GM23338 (cell line): ENCODE data around the gene GFRA1. TPM values are rescaled to one million over a fixed set of nuclear protein-coding genes. Genes with fewer than 3 reads are reported as not detected.

Source experiments
- ATAC-seq: fragments of 200-7000 bp; cut with Tn5 transposase; 3 replicates; pipeline ENCODE4 v1.9.1; 2020
- DNase-seq: peaks from one replicate; pipeline ENCODE4 v3.0.0-alpha.2; 2015; ENCODE audit warnings: low spot score
- H2AFZ ChIP-seq: fragments of 200-600 bp; sonication (generic); 2 replicates; pipeline ENCODE4 v1.8.0; 2016; ENCODE audit warnings: antibody characterized with exemption, mild to moderate bottlenecking, moderate library complexity
- H3F3A ChIP-seq: fragments of 200-600 bp; sonication (generic); replicated peaks from 2 replicates; pipeline ENCODE4 v1.8.0; 2017; ENCODE audit warnings: antibody characterized with exemption, mixed run types, low read depth
- H3K27ac ChIP-seq: fragments of 200-600 bp; sonication (generic); 2 replicates; pipeline ENCODE4 v1.6.1; 2016; ENCODE audit warnings: low read depth
- H3K27me3 ChIP-seq: fragments of 200-600 bp; sonication (generic); 2 replicates; pipeline ENCODE4 v1.8.0; 2016; ENCODE audit warnings: mild to moderate bottlenecking, mixed run types, moderate library complexity; ENCODE audit not compliant: insufficient read depth
- H3K36me3 ChIP-seq: fragments of 200-600 bp; sonication (generic); 2 replicates; pipeline ENCODE4 v1.8.0; 2016; ENCODE audit warnings: mild to moderate bottlenecking; ENCODE audit not compliant: insufficient read depth
- H3K4me1 ChIP-seq: fragments of 200-600 bp; sonication (generic); 2 replicates; pipeline ENCODE4 v1.8.0; 2016; ENCODE audit warnings: mild to moderate bottlenecking, moderate library complexity; ENCODE audit not compliant: insufficient read depth
- H3K4me2 ChIP-seq: fragments of 200-600 bp; sonication (generic); 2 replicates; pipeline ENCODE4 v1.7.1; 2017; ENCODE audit warnings: mixed run types
- H3K4me3 ChIP-seq: fragments of 200-600 bp; sonication (generic); 2 replicates; pipeline ENCODE4 v1.6.1; 2016; ENCODE audit warnings: mixed run types
- H3K79me2 ChIP-seq: fragments of 200-600 bp; sonication (generic); replicated peaks from 2 replicates; pipeline ENCODE4 v1.8.0; 2017; ENCODE audit warnings: mild to moderate bottlenecking; ENCODE audit not compliant: insufficient read depth
- H3K9me2 ChIP-seq: fragments of 200-600 bp; sonication (generic); 2 replicates; pipeline ENCODE4 v1.8.0; 2017; ENCODE audit not compliant: insufficient read depth
- H4K20me1 ChIP-seq: fragments of 200-600 bp; sonication (generic); replicated peaks from 2 replicates; pipeline ENCODE4 v1.8.0; 2017; ENCODE audit warnings: mild to moderate bottlenecking; ENCODE audit not compliant: insufficient read depth
- H3K27ac Mint-ChIP-seq: 2 replicates; pipeline ENCODE4 v1.8.0; 2020; ENCODE audit warnings: inconsistent platforms, mild to moderate bottlenecking, moderate library complexity, mixed read lengths
- H3K27me3 Mint-ChIP-seq: 3 replicates; pipeline ENCODE4 v1.8.0; 2022; ENCODE audit warnings: low read depth, mild to moderate bottlenecking, moderate library complexity, mixed read lengths, inconsistent platforms; ENCODE audit not compliant: insufficient read depth, poor library complexity
- H3K36me3 Mint-ChIP-seq: 3 replicates; pipeline ENCODE4 v1.8.0; 2021; ENCODE audit warnings: low read depth, mild to moderate bottlenecking, inconsistent platforms, moderate library complexity, mixed read lengths
- H3K4me1 Mint-ChIP-seq: 3 replicates; pipeline ENCODE4 v1.8.0; 2020; ENCODE audit warnings: mild to moderate bottlenecking, inconsistent platforms, mixed read lengths
- H3K4me3 Mint-ChIP-seq: 3 replicates; pipeline ENCODE4 v1.8.0; 2021; ENCODE audit warnings: moderate library complexity, mild to moderate bottlenecking, inconsistent platforms, mixed read lengths
- H3K9me3 Mint-ChIP-seq: 3 replicates; pipeline ENCODE4 v1.8.0; 2020; ENCODE audit warnings: moderate library complexity, mild to moderate bottlenecking, inconsistent platforms, mixed read lengths
- CREB1 ChIP-seq: fragments of 250-450 bp; sonication (Bioruptor Pico); IDR thresholded peaks from 2 replicates; pipeline ENCODE4 v1.5.0; 2020; ENCODE audit warnings: low read depth, mild to moderate bottlenecking, moderate library complexity
- EZH2 ChIP-seq: fragments of 200-600 bp; sonication (generic); IDR thresholded peaks from one replicate; pipeline ENCODE4 v1.8.0; 2017; ENCODE audit warnings: antibody characterized with exemption, mild to moderate bottlenecking, low read depth; ENCODE audit not compliant: unreplicated experiment
- EZH2phosphoT487 ChIP-seq: fragments of 200-600 bp; sonication (generic); IDR thresholded peaks from one replicate; pipeline ENCODE4 v1.8.1; 2018; ENCODE audit warnings: antibody characterized with exemption; ENCODE audit not compliant: unreplicated experiment
- JUNB ChIP-seq: IDR thresholded peaks from one replicate; pipeline ENCODE4 v1.6.1; 2016; ENCODE audit warnings: antibody characterized with exemption; ENCODE audit not compliant: unreplicated experiment
- NANOG ChIP-seq: IDR thresholded peaks from 2 replicates; pipeline ENCODE4 v1.6.1; 2016; ENCODE audit warnings: antibody characterized with exemption, borderline replicate concordance
- POLR2AphosphoS5 ChIP-seq: IDR thresholded peaks from 2 replicates; pipeline ENCODE4 v1.6.1; 2016; ENCODE audit warnings: antibody characterized with exemption, low read depth
- STAT1 ChIP-seq: IDR thresholded peaks from one replicate; pipeline ENCODE4 v1.6.1; 2016; ENCODE audit warnings: antibody characterized with exemption; ENCODE audit not compliant: unreplicated experiment
- ZNF114 ChIP-seq: fragments of 250-450 bp; sonication (Bioruptor Pico); IDR thresholded peaks from 2 replicates; pipeline ENCODE4 v1.5.0; 2020; ENCODE audit warnings: mild to moderate bottlenecking, moderate library complexity
- ZNF331 ChIP-seq: fragments of 250-450 bp; sonication (Bioruptor Pico); IDR thresholded peaks from 2 replicates; pipeline ENCODE4 v1.5.0; 2020; ENCODE audit warnings: low read depth, mild to moderate bottlenecking, moderate library complexity
- polyA plus RNA-seq: library from polyadenylated mRNA; unstranded; fragments of >200 nt; fragmentation: Nextera tagmentation; extraction: Ambion mirVana; gene quantifications from 2 replicates; pipeline ENCODE4 v1.2.1, GENCODE V29; 2016
- total RNA-seq: library from RNA; depleted of rRNA; stranded (reverse); fragments of >200 nt; shearing (Covaris generic); gene quantifications from 2 replicates; pipeline ENCODE4 v1.2.3, GENCODE V29; 2014
- TF ChIP-seq, protein P1 (sequence below): fragments of 250-450 bp; sonication (Bioruptor Pico); IDR thresholded peaks from 2 replicates; pipeline ENCODE4 v1.5.0; 2020; ENCODE audit warnings: mild to moderate bottlenecking, moderate library complexity
- TF ChIP-seq, protein P2 (sequence below): IDR thresholded peaks from 2 replicates; pipeline ENCODE4 v1.6.1; 2016; ENCODE audit warnings: antibody characterized with exemption
- TF ChIP-seq, protein P3 (sequence below), 2 experiments: fragments of 200-600 bp in 1 of 2; sonication (generic) in 1 of 2; conservative IDR thresholded peaks; 2 replicates each; pipeline versions ENCODE4 v1.5.1 to v1.6.1; 2016 to 2017; ENCODE audit warnings: antibody characterized with exemption in 2 of 2, low read depth in 2 of 2, mild to moderate bottlenecking in 2 of 2, moderate library complexity in 1 of 2
- TF ChIP-seq, protein P4 (sequence below): IDR thresholded peaks from one replicate; pipeline ENCODE4 v1.6.1; 2018; ENCODE audit warnings: antibody characterized with exemption; ENCODE audit not compliant: unreplicated experiment

The GFRA1 gene
- total and polyA plus RNA-seq, 2 experiments from 2014 or later = 1.4 to 2.8 TPM

DNA sequence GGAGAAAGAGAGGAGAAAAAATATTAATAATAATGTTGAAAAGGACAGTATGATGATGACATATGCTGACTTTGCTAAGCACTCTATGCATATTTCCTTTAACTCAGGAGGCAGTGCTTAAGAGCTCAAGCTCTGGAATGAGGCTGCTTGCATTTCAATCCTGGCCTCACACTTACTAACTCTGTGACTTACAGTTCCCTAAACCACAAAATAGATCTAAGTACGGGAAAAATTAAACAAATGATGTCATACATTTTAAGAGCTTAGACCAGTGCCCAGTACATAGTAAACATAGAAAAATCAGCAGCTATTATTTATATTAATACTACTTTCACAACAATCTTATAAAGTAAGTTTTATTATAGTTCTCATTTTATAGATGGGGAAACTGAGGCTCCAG, 61.3 kb downstream of the GFRA1 start:
- no peak overlapping the region for H3K27ac Mint-ChIP-seq

More for the DNA sequence above, 61.3 kb downstream of the GFRA1 start:
- H3K36me3 ChIP-seq = no peaks in the 10 kb centered on the region
- no peaks in the 10 kb centered on the region for H3K36me3 Mint-ChIP-seq
- ATAC-seq (no peak), DNase-seq (no peak)
- no peaks in the 10 kb centered on the region for H3K79me2 ChIP-seq
- no peaks in the 10 kb centered on the region for H3K9me3 Mint-ChIP-seq
- no peak overlapping the region for H3K4me3 ChIP-seq
- H3K4me2 ChIP-seq = no peak overlapping the region
- H3K9me2 ChIP-seq = no peaks in the 10 kb centered on the region
- H2AFZ ChIP-seq = no peak overlapping the region
- no peaks in the 10 kb centered on the region for H3K27me3 ChIP-seq
- H3K4me3 Mint-ChIP-seq = no peak overlapping the region
- no peak for TF ChIP-seq POLR2AphosphoS5
- no peak for TF ChIP-seq ZNF114
- no peak for TF ChIP-seq NANOG
- no peak for TF ChIP-seq ZNF331 (CRISPR knock-in tag)
- TF ChIP-seq, protein P1, sequence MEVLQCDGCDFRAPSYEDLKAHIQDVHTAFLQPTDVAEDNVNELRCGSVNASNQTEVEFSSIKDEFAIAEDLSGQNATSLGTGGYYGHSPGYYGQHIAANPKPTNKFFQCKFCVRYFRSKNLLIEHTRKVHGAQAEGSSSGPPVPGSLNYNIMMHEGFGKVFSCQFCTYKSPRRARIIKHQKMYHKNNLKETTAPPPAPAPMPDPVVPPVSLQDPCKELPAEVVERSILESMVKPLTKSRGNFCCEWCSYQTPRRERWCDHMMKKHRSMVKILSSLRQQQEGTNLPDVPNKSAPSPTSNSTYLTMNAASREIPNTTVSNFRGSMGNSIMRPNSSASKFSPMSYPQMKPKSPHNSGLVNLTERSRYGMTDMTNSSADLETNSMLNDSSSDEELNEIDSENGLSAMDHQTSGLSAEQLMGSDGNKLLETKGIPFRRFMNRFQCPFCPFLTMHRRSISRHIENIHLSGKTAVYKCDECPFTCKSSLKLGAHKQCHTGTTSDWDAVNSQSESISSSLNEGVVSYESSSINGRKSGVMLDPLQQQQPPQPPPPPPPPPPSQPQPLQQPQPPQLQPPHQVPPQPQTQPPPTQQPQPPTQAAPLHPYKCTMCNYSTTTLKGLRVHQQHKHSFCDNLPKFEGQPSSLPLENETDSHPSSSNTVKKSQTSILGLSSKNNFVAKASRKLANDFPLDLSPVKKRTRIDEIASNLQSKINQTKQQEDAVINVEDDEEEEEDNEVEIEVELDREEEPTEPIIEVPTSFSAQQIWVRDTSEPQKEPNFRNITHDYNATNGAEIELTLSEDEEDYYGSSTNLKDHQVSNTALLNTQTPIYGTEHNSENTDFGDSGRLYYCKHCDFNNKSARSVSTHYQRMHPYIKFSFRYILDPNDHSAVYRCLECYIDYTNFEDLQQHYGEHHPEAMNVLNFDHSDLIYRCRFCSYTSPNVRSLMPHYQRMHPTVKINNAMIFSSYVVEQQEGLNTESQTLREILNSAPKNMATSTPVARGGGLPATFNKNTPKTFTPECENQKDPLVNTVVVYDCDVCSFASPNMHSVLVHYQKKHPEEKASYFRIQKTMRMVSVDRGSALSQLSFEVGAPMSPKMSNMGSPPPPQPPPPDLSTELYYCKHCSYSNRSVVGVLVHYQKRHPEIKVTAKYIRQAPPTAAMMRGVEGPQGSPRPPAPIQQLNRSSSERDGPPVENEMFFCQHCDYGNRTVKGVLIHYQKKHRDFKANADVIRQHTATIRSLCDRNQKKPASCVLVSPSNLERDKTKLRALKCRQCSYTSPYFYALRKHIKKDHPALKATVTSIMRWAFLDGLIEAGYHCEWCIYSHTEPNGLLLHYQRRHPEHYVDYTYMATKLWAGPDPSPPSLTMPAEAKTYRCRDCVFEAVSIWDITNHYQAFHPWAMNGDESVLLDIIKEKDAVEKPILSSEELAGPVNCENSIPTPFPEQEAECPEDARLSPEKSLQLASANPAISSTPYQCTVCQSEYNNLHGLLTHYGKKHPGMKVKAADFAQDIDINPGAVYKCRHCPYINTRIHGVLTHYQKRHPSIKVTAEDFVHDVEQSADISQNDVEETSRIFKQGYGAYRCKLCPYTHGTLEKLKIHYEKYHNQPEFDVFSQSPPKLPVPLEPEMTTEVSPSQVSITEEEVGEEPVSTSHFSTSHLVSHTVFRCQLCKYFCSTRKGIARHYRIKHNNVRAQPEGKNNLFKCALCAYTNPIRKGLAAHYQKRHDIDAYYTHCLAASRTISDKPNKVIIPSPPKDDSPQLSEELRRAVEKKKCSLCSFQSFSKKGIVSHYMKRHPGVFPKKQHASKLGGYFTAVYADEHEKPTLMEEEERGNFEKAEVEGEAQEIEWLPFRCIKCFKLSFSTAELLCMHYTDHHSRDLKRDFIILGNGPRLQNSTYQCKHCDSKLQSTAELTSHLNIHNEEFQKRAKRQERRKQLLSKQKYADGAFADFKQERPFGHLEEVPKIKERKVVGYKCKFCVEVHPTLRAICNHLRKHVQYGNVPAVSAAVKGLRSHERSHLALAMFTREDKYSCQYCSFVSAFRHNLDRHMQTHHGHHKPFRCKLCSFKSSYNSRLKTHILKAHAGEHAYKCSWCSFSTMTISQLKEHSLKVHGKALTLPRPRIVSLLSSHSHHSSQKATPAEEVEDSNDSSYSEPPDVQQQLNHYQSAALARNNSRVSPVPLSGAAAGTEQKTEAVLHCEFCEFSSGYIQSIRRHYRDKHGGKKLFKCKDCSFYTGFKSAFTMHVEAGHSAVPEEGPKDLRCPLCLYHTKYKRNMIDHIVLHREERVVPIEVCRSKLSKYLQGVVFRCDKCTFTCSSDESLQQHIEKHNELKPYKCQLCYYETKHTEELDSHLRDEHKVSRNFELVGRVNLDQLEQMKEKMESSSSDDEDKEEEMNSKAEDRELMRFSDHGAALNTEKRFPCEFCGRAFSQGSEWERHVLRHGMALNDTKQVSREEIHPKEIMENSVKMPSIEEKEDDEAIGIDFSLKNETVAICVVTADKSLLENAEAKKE (CRISPR knock-in tag) = no peak
- TF ChIP-seq CREB1 (CRISPR knock-in tag) = no peak
- TF ChIP-seq, protein P2, sequence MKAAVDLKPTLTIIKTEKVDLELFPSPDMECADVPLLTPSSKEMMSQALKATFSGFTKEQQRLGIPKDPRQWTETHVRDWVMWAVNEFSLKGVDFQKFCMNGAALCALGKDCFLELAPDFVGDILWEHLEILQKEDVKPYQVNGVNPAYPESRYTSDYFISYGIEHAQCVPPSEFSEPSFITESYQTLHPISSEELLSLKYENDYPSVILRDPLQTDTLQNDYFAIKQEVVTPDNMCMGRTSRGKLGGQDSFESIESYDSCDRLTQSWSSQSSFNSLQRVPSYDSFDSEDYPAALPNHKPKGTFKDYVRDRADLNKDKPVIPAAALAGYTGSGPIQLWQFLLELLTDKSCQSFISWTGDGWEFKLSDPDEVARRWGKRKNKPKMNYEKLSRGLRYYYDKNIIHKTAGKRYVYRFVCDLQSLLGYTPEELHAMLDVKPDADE = no peak
- no peak for TF ChIP-seq EZH2phosphoT487
- TF ChIP-seq, protein P3, sequence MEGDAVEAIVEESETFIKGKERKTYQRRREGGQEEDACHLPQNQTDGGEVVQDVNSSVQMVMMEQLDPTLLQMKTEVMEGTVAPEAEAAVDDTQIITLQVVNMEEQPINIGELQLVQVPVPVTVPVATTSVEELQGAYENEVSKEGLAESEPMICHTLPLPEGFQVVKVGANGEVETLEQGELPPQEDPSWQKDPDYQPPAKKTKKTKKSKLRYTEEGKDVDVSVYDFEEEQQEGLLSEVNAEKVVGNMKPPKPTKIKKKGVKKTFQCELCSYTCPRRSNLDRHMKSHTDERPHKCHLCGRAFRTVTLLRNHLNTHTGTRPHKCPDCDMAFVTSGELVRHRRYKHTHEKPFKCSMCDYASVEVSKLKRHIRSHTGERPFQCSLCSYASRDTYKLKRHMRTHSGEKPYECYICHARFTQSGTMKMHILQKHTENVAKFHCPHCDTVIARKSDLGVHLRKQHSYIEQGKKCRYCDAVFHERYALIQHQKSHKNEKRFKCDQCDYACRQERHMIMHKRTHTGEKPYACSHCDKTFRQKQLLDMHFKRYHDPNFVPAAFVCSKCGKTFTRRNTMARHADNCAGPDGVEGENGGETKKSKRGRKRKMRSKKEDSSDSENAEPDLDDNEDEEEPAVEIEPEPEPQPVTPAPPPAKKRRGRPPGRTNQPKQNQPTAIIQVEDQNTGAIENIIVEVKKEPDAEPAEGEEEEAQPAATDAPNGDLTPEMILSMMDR (conservative IDR thresholded peaks at IDR 0.05; ENCODE audit: low read depth in 2 of 2) = no peak
- TF ChIP-seq JUNB = no peak
- TF ChIP-seq, protein P4, sequence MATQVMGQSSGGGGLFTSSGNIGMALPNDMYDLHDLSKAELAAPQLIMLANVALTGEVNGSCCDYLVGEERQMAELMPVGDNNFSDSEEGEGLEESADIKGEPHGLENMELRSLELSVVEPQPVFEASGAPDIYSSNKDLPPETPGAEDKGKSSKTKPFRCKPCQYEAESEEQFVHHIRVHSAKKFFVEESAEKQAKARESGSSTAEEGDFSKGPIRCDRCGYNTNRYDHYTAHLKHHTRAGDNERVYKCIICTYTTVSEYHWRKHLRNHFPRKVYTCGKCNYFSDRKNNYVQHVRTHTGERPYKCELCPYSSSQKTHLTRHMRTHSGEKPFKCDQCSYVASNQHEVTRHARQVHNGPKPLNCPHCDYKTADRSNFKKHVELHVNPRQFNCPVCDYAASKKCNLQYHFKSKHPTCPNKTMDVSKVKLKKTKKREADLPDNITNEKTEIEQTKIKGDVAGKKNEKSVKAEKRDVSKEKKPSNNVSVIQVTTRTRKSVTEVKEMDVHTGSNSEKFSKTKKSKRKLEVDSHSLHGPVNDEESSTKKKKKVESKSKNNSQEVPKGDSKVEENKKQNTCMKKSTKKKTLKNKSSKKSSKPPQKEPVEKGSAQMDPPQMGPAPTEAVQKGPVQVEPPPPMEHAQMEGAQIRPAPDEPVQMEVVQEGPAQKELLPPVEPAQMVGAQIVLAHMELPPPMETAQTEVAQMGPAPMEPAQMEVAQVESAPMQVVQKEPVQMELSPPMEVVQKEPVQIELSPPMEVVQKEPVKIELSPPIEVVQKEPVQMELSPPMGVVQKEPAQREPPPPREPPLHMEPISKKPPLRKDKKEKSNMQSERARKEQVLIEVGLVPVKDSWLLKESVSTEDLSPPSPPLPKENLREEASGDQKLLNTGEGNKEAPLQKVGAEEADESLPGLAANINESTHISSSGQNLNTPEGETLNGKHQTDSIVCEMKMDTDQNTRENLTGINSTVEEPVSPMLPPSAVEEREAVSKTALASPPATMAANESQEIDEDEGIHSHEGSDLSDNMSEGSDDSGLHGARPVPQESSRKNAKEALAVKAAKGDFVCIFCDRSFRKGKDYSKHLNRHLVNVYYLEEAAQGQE = no peak
- TF ChIP-seq EZH2 = no peak
- no peak for TF ChIP-seq STAT1
- no peaks in the 10 kb centered on the region for H4K20me1 ChIP-seq
- peaks cover 2% of the 10 kb centered on the region; the same call in 1 of the 3 replicates for H3K4me1 Mint-ChIP-seq
- no peaks in the 10 kb centered on the region for H3F3A ChIP-seq
- no peaks in the 10 kb centered on the region for H3K27me3 Mint-ChIP-seq
- no peak overlapping the region for H3K27ac ChIP-seq
- H3K4me1 ChIP-seq = no peaks in the 10 kb centered on the region
